Activated naive CD4-positive, alpha-beta T cell treated with anti-CD3 and anti-CD28 coated beads, Interleukin-2, amount 10 ng/mL, durations not matched to agents 7 days and 5 days (primary cell): ENCODE measurements around the gene TAX1BP3.

Experiments
- CTCF ChIA-PET: fragments of 350-600 bp; sonication (Branson Sonifier 250); formaldehyde crosslinking; loops from one replicate; lab custom pipeline; 2021; ENCODE audit warnings: antibody characterized with exemption; lab: Charles Lee
- DNase-seq: peaks from one replicate; pipeline ENCODE4 v3.0.0-alpha.2; 2020
- H3K27ac Mint-ChIP-seq: one replicate; pipeline ENCODE4 v1.8.0; 2021; ENCODE audit warnings: mild to moderate bottlenecking, moderate library complexity, mixed read lengths
- H3K27me3 Mint-ChIP-seq: one replicate; pipeline ENCODE4 v1.8.0; 2021; ENCODE audit warnings: mild to moderate bottlenecking, mixed read lengths
- H3K36me3 Mint-ChIP-seq: one replicate; pipeline ENCODE4 v1.8.0; 2021; ENCODE audit warnings: mixed read lengths
- H3K4me1 Mint-ChIP-seq: one replicate; pipeline ENCODE4 v1.8.0; 2021; ENCODE audit warnings: mixed read lengths
- H3K4me3 Mint-ChIP-seq: one replicate; pipeline ENCODE4 v1.8.0; 2021; ENCODE audit warnings: mild to moderate bottlenecking, moderate library complexity, mixed read lengths
- H3K9me3 Mint-ChIP-seq: one replicate; pipeline ENCODE4 v1.8.0; 2021; ENCODE audit warnings: mixed read lengths

TAX1BP3 gene

DNA sequence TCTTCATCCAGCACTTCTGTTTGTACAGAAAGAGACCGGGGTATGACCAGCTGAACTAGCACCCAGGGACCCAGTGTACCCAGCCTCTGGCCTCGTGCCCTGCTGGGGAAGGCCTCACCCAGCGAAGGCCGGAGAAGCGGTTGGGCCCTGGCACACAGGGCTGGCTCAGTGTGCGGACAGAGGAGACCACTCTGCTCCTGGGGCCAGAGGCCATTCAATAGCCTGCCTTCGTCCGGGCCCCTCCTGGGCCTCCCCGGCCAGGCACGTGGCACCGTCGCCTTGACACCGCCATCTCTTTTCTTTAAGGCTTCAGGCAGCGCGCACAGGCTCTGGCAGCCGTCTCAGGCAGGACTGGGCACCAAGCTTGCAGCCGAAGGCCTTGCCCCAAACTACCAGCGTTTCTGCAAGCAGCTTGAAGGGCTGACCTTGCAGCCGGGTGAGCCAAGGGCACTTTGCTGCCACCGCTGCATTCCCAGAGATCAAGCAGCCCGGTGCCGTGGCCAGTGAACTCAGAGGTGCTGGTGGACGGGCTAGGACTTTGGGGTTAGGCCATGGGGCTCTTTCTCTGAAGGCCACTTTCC, 8.0 kb downstream of the TAX1BP3 start:
- Mint-ChIP-seq H3K4me3 (no peak overlapping the region), H3K27ac (no peak overlapping the region), H3K36me3 (peaks cover 2% of the 10 kb centered on the region), H3K27me3 (no peaks in the 10 kb centered on the region), H3K9me3 (no peaks in the 10 kb centered on the region), H3K4me1 (no peaks in the 10 kb centered on the region)
- CTCF ChIA-PET: no interaction called here
- no peak for DNase-seq

DNA sequence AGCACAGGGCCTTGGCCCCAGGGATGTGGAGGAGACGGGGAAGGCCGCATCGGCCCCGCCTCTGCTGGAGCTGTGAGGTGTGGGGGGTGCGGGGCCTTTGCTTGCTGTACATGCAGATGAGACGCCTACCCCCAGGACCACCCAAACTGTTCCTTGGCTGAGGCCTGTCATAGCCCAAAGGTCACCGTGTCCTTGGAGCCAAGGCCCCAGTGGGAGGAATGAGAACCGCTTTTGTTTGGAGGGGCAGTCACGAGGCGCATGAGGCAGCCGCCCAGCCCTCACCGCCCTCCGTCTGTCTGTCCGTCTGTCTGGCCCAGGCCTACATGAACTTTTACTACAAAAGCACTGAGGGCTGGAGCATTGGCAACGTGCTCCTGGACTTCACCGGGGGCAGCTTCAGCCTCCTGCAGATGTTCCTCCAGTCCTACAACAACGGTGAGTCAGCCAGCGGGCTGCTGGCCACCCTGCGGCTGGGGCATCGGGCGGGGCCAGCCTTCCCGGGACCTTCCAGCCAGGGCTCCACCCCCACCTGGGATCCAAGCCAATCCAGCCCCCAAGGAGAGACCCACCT, 8.8 kb downstream of the TAX1BP3 start:
- Mint-ChIP-seq H3K27me3 (no peaks in the 10 kb centered on the region), H3K4me3 (no peak overlapping the region), H3K27ac (no peak overlapping the region), H3K4me1 (no peaks in the 10 kb centered on the region), H3K9me3 (no peaks in the 10 kb centered on the region), H3K36me3 (peaks cover 2% of the 10 kb centered on the region)
- no peak for DNase-seq
- CTCF ChIA-PET: no interaction called here

DNA sequence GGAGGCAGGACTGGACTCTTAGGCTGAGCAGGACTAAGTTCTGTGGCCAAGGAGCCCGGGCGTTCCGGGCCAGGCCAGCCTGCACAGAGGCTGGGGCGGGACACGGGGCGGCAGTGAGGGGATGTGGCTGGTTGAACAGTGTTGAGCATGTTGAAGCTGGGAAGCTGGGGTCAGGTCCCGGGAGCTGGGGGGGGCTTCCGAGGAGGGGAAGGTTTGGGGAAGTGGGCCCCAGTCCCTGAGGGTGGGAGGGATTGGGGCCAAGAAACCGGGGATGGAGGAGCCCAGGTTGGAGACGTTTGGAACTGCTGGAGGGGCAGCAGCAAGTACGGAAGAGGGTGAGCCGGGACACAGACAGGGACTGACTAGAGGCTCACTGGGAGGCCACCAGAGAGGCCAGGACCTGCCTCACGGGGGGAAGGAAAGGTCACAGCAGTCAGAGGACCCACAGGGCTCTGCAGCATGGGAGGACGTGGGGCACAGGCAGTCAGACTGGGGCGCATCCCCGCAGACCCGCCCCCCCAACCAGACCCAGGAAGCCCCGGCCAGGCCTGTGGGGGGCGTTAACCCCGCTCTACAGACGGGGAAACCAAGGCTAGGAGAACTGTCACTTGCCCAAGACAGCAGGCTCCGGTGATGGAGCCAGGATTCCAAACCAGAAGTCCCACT, 9.5 kb downstream of the TAX1BP3 start:
- no peaks in the 10 kb centered on the region for H3K4me1 Mint-ChIP-seq
- DNase-seq: no peak
- no peak overlapping the region for H3K4me3 Mint-ChIP-seq
- H3K27ac Mint-ChIP-seq: no peak overlapping the region
- H3K9me3 Mint-ChIP-seq: no peaks in the 10 kb centered on the region
- CTCF ChIA-PET: no interaction called here
- no peaks in the 10 kb centered on the region for H3K27me3 Mint-ChIP-seq
- H3K36me3 Mint-ChIP-seq: peaks cover 2% of the 10 kb centered on the region

DNA sequence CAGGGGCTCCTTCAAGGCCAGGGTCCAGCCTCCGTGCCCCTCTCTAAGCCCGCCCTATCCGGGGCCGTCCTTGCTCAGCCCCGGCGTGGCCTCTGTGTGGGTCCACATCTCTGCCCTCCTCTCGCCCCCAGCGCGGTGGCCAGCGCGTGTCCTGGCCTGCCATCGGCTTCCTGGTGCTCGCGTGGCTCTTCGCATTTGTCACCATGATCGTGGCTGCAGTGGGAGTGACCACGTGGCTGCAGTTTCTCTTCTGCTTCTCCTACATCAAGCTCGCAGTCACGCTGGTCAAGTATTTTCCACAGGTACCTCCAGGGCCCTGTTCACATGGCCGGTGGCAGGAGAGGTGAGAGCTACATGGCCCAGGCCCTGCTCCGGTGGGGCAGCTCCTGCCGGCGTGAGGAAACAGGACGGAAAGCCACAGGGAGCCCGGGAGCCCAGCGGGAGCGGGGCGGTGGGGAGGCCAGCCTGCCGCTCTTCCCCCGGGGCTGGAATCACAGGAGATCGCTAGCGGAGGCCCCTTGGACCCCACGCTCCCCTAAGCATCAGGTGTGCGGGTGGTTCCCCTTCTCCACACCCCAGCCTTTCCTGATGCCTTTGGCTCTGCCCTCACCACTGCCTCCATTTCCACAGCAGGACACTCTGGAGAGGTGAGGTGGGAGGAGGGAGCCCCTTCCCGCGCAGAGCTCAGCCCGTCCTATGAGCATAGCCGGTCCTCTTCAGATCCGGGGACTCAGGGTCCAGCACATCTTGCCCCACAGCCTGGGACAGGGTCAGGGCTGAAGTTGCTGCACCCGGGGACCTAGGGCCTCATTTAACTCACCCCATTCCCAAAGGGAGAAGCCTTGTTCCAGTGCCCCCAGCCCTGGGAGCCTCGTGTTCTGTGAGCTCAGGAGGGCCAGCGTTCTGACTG, 10.2 kb downstream of the TAX1BP3 start:
- H3K27me3 Mint-ChIP-seq: no peaks in the 10 kb centered on the region
- peak overlapping the region; percentile 19 for H3K27ac Mint-ChIP-seq
- H3K4me3 Mint-ChIP-seq: no peak overlapping the region
- DNase-seq: no peak
- peaks cover 2% of the 10 kb centered on the region for H3K36me3 Mint-ChIP-seq
- CTCF ChIA-PET: no interaction called here
- no peaks in the 10 kb centered on the region for H3K4me1 Mint-ChIP-seq
- H3K9me3 Mint-ChIP-seq: no peaks in the 10 kb centered on the region

DNA sequence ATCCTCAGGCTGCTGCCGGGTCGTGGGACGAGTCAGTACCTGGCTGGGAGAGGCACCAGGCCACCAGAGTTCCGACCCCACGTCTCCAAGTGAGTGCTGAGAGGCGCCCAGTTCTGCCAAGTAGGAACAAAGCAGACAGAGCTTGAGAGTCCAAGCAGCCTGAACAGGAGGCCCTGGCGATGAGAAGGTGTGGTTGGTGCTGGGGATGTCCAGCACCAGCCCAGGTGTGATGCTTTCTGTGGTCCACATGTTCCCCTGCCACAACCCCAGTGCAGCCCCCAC, 10.8 kb downstream of the TAX1BP3 start:
- no peaks in the 10 kb centered on the region for H3K9me3 Mint-ChIP-seq
- no peak for DNase-seq
- CTCF ChIA-PET: no interaction called here
- no peaks in the 10 kb centered on the region for H3K27me3 Mint-ChIP-seq
- no peaks in the 10 kb centered on the region for H3K4me1 Mint-ChIP-seq
- H3K4me3 Mint-ChIP-seq: no peak overlapping the region
- peaks cover 2% of the 10 kb centered on the region for H3K36me3 Mint-ChIP-seq
- no peak overlapping the region for H3K27ac Mint-ChIP-seq

DNA sequence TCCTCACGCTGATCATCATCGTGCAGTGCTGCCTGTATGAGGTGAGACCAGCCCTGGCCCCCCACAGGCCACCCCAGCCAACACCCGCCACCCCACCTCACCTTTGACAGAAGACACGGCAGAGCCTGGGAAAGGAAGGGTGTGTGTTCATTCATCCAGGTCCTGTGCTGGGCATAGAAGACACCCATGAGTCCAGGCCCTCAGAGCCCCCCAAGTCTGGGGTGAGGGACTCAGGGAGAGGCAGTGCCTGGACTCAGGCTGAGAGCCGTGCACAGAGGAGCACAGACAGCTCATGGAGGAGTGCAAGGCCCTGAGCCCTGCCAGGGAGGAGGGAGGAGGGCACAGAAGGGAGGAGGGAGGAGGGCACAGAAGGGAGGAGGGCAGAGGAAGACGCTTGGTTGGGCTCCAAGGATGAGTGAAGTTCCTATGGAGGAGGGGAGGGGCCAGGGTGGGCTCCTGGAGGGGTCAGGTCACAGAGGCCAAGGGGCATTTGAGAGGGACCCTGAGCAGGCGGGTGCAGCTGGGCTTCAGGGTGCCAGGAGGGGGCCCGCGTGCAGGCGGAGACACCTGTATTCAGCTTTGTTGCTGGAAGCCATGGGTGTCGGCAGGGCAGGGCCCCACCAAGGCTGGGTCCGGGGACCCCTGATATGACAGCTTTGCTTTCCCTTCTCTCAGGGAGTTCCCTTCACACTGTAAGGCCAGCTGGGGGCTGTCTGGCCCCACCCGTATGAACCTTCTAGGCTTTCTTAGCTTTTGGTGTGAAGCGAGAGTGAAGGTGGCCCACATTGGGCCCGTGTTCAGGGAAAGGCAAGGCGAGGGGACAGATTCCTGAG, 11.4 kb downstream of the TAX1BP3 start:
- Mint-ChIP-seq H3K9me3 (no peaks in the 10 kb centered on the region), H3K4me3 (no peak overlapping the region), H3K27me3 (no peaks in the 10 kb centered on the region), H3K36me3 (no peaks in the 10 kb centered on the region), H3K4me1 (no peaks in the 10 kb centered on the region), H3K27ac (no peak overlapping the region)
- no peak for DNase-seq
- CTCF ChIA-PET: interaction anchor here (1.0 kb wide), 1 partner anchor 8 kb away, joined by 3 read pairs; no protein-coding TSS in a partner anchor

DNA sequence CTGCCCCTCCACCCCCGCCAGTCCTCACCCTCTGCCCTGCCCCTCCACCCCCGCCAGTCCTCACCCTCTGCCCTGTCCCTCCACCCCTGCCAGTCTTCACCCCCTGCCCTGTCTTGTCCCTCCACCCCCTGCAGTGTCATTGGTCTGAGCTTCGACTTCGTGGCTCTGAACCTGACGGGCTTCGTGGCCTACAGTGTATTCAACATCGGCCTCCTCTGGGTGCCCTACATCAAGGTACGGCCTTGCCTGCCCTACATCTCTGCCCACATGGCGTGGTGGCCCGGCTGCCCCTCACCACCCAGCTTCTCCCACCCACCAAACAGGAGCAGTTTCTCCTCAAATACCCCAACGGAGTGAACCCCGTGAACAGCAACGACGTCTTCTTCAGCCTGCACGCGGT, 12.0 kb downstream of the TAX1BP3 start:
- CTCF ChIA-PET: interaction anchor here (1.0 to 2.2 kb wide), 2 partner anchors 7 to 10 kb away, joined by 3 to 4 read pairs; no protein-coding TSS in a partner anchor
- no peaks in the 10 kb centered on the region for H3K4me1 Mint-ChIP-seq
- H3K9me3 Mint-ChIP-seq: no peaks in the 10 kb centered on the region
- no peak for DNase-seq
- H3K27ac Mint-ChIP-seq: no peak overlapping the region
- H3K36me3 Mint-ChIP-seq: no peaks in the 10 kb centered on the region
- H3K4me3 Mint-ChIP-seq: no peak overlapping the region
- no peaks in the 10 kb centered on the region for H3K27me3 Mint-ChIP-seq

DNA sequence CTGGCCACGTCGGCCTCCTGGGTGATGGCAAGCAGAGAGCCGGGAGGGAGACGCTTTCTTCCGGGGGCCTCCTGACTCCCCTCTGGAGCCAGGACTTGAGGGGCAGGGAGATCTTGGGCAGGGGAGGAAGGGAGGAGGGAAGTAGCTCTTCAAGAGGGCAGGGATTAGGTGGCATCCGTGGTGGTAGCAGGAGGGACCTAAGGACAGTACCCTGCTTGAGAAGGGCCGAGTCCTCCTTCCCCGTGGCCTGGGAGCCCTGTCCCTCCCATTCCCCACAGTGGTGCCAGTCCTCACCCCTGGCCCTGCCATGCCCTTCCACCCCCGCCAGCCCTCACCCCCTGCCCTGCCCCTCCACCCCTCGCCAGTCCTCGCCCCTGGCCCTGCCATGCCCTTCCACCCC, 12.6 kb downstream of the TAX1BP3 start:
- H3K4me3 Mint-ChIP-seq: no peak overlapping the region
- DNase-seq: no peak
- H3K27ac Mint-ChIP-seq: no peak overlapping the region
- H3K36me3 Mint-ChIP-seq: no peaks in the 10 kb centered on the region
- no peaks in the 10 kb centered on the region for H3K9me3 Mint-ChIP-seq
- no peaks in the 10 kb centered on the region for H3K4me1 Mint-ChIP-seq
- no peaks in the 10 kb centered on the region for H3K27me3 Mint-ChIP-seq
- CTCF ChIA-PET: interaction anchor here (2.2 kb wide), 1 partner anchor 11 kb away, joined by 4 read pairs; no protein-coding TSS in a partner anchor

DNA sequence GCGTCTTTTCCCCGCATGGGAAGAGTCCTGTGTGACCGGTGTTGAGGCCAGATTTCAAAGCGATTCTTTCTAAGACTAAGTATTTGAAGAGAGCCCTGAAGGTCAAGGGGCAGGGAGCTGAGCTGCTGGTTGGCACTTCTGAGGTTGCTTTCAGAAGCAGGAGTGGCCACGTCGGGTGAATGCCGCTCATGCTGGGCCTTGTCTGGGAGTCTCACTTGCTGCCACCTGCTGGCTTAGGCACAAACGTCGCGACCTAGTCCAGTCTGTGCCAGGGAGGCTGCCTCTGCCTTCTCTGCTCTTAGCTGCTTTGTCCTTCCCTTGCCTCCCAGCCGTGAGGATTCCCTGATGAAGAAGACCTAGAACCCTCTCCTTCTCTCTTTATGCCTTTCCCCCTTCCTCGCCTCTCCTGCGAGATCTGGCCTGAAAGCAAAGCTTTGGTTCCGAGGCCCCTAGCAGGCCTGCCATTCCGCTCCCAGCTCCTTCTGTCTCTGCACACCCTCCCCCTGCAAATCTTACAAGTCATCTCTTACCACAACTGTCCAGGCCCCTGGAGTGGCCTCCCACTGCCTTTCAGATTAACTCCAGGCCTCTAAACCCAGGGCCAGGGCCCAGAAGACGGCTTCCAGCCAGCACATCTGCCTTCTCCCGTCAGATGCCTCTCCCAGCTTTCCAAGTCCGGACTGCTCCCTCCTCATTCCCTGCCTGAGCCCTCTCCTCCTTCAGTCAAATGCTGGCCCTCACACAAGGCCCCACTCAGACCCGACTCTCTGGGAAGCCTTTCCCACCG, 20.4 kb downstream of the TAX1BP3 start:
- DNase-seq: peak; percentile 73
- no peaks in the 10 kb centered on the region for H3K9me3 Mint-ChIP-seq
- no peak overlapping the region for H3K4me3 Mint-ChIP-seq
- peaks cover 4% of the 10 kb centered on the region for H3K36me3 Mint-ChIP-seq
- H3K27me3 Mint-ChIP-seq: no peaks in the 10 kb centered on the region
- peak overlapping the region; percentile 52 for H3K27ac Mint-ChIP-seq
- H3K4me1 Mint-ChIP-seq: peaks cover 5% of the 10 kb centered on the region
- CTCF ChIA-PET: interaction anchor here (0.8 to 4.7 kb wide), 10 partner anchors 9 to 599 kb away, joined by 3 to 40 read pairs (median 6); partner anchors contain the start of genes CTNS and SHPK

DNA sequence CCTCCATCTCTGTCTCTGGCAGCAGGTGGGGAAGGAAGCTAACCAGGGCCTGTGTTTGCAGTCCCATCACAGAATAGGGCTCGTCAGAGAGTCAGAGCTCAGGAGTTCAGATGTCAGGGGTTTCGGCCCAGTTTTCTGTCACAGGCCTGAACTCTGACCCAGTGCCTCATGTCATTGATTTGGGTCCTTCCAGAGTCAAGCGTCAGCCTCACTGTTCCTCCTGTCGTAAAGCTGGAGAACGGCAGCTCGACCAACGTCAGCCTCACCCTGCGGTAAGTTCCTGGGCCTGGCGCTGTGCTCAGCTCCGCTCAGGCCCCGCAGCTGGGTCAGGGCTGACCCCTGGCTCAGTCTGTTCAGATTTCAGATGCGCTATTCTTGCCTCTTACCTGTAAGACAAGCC, 21.1 kb downstream of the TAX1BP3 start:
- Mint-ChIP-seq H3K36me3 (peaks cover 4% of the 10 kb centered on the region), H3K9me3 (no peaks in the 10 kb centered on the region), H3K27me3 (no peaks in the 10 kb centered on the region), H3K27ac (no peak overlapping the region), H3K4me1 (peaks cover 5% of the 10 kb centered on the region), H3K4me3 (no peak overlapping the region)
- CTCF ChIA-PET: interaction anchor here (1.1 to 4.7 kb wide), 8 partner anchors 8 to 598 kb away, joined by 3 to 40 read pairs (median 11); partner anchors contain the start of genes CTNS and SHPK
- no peak for DNase-seq

DNA sequence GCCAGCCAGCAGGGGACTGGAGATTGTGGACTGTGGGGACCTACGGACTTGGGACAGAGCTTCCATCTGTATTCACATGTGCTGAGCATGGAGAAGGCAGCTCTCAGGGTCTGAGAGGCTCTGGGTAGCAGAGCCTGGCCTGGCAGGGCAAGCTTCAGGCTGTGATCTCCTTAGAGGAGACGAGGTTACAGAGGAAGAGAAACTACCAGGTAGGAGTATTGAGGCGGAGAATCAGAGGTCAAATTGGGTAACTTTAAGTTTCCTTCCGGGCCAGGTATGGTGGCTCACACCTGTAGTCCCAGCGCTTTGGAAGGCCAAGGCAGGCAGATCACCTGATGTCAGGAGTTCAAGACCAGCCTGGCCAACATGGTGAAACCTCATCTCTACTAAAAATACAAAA, 23.1 kb downstream of the TAX1BP3 start:
- no peak overlapping the region for H3K4me3 Mint-ChIP-seq
- no peak for DNase-seq
- no peaks in the 10 kb centered on the region for H3K9me3 Mint-ChIP-seq
- peaks cover 21% of the 10 kb centered on the region for H3K4me1 Mint-ChIP-seq
- H3K36me3 Mint-ChIP-seq: peaks cover 8% of the 10 kb centered on the region
- H3K27me3 Mint-ChIP-seq: no peaks in the 10 kb centered on the region
- H3K27ac Mint-ChIP-seq: no peak overlapping the region
- CTCF ChIA-PET: no interaction called here

DNA sequence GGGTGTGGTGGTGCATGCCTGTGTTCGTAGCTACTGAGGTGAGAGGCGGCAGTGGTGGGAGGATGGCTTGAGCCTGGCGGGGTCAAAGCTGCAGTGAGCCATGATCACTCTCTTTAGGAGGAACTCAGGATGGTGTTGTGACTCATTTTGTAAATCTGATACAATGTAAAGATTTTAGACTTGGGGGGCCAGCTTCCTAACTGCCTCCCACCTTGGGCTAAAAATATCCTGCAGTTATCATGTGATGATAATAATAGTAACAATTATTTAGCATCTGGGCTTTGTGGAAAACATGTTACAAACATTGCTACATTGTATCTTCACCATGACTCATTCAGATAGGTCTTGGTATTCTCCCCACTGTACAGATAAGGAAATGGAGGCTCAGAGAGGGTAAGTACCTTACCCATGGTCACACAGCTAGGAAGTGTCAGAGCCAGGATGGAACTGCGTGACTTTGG, 24.5 kb downstream of the TAX1BP3 start:
- no peak for DNase-seq
- Mint-ChIP-seq H3K9me3 (no peaks in the 10 kb centered on the region), H3K27me3 (no peaks in the 10 kb centered on the region), H3K4me1 (peaks cover 33% of the 10 kb centered on the region), H3K4me3 (no peak overlapping the region), H3K36me3 (peaks cover 16% of the 10 kb centered on the region), H3K27ac (peak overlapping the region; percentile 42)
- CTCF ChIA-PET: interaction anchor here (1.0 to 1.5 kb wide), 4 partner anchors 11 to 43 kb away, joined by 3 to 5 read pairs (median 4); no protein-coding TSS in a partner anchor
